ENCODE results near the gene TRIM3. TPM values are rescaled to one million over a fixed set of nuclear protein-coding genes. Genes with fewer than 3 reads are reported as not detected.

Gene TRIM3
- total and polyA plus RNA-seq, 12 donors: 6.6 to 23.8 (median 10.4) TPM

- Histone ChIP-seq H3K27me3 (no peaks in the 10 kb centered on the region), H3K4me1 (replicated peaks in 1 of 2) (no peaks in the 10 kb centered on the region), H3K9me3 (replicated peaks in 1 of 3) (no peaks in the 10 kb centered on the region), H3K4me3 (no peak overlapping the region), H3K36me3 (replicated peaks in 1 of 2) (peaks cover 0 to 49% of the 10 kb centered on the region in 2 donors), H3K27ac (no peak overlapping the region)
- intact Hi-C loops (cut with DNase I): loop anchor here in 1 of 2 donors (5.0 kb wide), 1 partner anchor 66 kb away; no protein-coding TSS in a partner anchor
- no peak for DNase-seq
- TF ChIP-seq POLR2A (IDR thresholded peaks at IDR 0.05): no peak
- TF ChIP-seq, protein P1, sequence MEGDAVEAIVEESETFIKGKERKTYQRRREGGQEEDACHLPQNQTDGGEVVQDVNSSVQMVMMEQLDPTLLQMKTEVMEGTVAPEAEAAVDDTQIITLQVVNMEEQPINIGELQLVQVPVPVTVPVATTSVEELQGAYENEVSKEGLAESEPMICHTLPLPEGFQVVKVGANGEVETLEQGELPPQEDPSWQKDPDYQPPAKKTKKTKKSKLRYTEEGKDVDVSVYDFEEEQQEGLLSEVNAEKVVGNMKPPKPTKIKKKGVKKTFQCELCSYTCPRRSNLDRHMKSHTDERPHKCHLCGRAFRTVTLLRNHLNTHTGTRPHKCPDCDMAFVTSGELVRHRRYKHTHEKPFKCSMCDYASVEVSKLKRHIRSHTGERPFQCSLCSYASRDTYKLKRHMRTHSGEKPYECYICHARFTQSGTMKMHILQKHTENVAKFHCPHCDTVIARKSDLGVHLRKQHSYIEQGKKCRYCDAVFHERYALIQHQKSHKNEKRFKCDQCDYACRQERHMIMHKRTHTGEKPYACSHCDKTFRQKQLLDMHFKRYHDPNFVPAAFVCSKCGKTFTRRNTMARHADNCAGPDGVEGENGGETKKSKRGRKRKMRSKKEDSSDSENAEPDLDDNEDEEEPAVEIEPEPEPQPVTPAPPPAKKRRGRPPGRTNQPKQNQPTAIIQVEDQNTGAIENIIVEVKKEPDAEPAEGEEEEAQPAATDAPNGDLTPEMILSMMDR (IDR thresholded peaks at IDR 0.05): no peak
- WGBS, 4 donors: 83 to 95% (median 89%) methylated on average over 3 of the region's 3 CpGs
Observed at GRCh38 chr11:6448574-6448973, 25.2 kb downstream of the TRIM3 start.

DNA sequence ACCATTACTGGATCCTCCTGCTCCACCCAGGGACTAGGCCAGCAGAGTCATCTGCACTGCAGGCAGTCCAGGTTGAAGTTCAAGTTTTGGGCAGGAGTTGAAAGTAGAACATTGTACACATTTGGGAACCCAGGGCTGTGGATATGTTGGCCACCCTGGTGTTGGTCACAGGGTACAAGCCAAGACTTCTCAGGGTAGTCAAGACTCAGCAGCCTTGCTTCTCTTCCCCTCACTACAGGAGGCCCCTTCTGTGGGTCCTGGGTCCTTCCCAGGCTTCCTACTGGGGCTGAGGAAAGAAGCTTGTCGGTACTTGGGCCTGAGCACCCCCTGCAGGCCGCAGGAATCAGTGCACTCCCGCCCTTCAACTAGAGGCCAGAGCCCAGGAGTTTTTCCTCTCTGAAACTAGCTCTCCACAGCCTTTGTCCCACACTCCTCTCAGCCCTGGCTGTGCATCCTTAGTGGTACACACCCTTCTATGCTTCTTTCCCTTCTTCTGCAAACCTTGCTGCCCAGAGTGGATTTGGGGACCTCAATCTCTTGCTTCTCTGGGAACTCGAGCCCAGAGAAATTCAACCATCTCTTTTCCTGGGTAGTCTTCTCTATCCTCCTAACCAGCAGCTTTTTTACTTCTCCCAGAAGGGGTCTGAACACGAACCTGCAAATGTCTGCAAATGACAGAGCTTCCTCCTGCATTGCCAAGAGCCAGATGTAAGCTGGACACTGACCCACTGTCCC lies 30.3 kb downstream of the TRIM3 start:
- no peak overlapping the region for H3K27ac ChIP-seq
- no peaks in the 10 kb centered on the region for H3K9me3 ChIP-seq (replicated peaks in 1 of 3)
- H3K36me3 ChIP-seq (replicated peaks in 1 of 2): peaks cover 0 to 3% of the 10 kb centered on the region in 2 donors
- intact Hi-C loops (cut with DNase I): loop anchor here in 1 of 2 donors (2.0 kb wide), 1 partner anchor 65 kb away; no protein-coding TSS in a partner anchor
- no peaks in the 10 kb centered on the region for H3K4me1 ChIP-seq (replicated peaks in 1 of 2)
- 25 to 34% (median 29%) methylated on average over 4 to 5 of the region's 5 CpGs for WGBS, 4 donors
- peak; percentile 46 to 75 (median 66) for DNase-seq
- no peak for TF ChIP-seq POLR2A (IDR thresholded peaks at IDR 0.05)
- TF ChIP-seq, protein P1 (IDR thresholded peaks at IDR 0.05): peak; percentile 71 to 88 (median 84)
- no peak overlapping the region for H3K4me3 ChIP-seq
- no peaks in the 10 kb centered on the region for H3K27me3 ChIP-seq

DNA sequence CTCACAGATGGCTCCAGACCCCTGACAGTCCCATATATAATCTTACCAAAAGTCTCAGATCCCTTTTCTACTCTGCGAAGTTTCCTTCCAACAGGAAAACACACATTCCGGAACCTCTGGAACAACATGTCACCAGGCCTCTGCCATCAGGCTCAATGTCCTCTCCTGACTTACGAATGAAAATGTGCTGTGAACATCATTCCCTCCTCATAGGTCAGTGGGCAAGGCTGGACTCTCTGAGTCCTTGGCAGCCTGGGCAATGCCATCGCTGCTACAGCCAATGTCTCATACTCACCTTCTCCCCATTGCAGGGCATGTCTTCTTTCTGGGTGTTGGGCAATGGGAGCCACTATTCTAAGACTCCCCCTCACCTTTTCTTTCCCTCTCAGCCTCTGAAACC lies 31.3 kb downstream of the TRIM3 start:
- Histone ChIP-seq H3K9me3 (replicated peaks in 1 of 3) (no peaks in the 10 kb centered on the region), H3K27me3 (no peaks in the 10 kb centered on the region), H3K4me1 (replicated peaks in 1 of 2) (no peaks in the 10 kb centered on the region), H3K27ac (no peak overlapping the region), H3K4me3 (no peak overlapping the region), H3K36me3 (replicated peaks in 1 of 2) (peaks cover 0 to 1% of the 10 kb centered on the region in 2 donors)
- TF ChIP-seq, protein P1 (IDR thresholded peaks at IDR 0.05): no peak
- TF ChIP-seq POLR2A (IDR thresholded peaks at IDR 0.05): no peak
- intact Hi-C loops (cut with DNase I): loop anchor here in 1 of 2 donors (2.0 kb wide), 1 partner anchor 64 kb away; no protein-coding TSS in a partner anchor
- DNase-seq: no peak
- WGBS, 4 donors: 81 to 91% (median 84%) methylated on average over 4 of the region's 4 CpGs

DNA sequence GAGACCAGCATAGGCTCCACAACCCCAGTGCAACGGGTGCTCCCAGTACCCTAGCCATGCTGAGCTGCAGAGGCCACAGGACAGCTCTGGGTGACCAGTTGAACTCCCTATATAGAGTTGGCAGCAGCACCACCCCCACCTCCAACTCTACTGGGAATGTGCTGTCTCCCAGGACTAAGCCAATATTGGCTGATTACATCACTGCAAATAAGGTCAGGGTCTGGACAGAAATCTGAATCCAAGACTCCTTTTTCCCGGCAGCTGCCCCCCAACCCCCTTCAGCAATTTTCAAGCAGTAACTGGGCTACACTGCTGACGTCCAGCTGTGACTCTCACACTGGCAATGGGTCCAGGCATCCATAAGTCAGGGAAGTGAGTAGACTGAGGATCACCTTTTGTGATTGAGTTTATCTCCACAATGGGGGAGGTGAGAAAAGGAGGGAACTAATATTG lies 32.8 kb downstream of the TRIM3 start, which contains the start of gene HPX:
TSS of gene HPX (minus strand) at position 82 of the 453 bp plus-strand sequence. CDS start at position 58, 24 bp downstream.
- no peak within 1 kb of the TSS for H3K27ac ChIP-seq
- WGBS, 4 donors: 54 to 71% (median 61%) methylated on average over 3 of the region's 3 CpGs
- peak in 1 of 7 donors; percentile 13 for DNase-seq

More for the DNA sequence above, 32.8 kb downstream of the TRIM3 start, which contains the start of gene HPX:
- Histone ChIP-seq H3K4me1 (replicated peaks in 1 of 2) (no peaks in the 10 kb centered on the region), H3K4me3 (no peak within 1 kb of the TSS), H3K36me3 (replicated peaks in 1 of 2) (no peaks in the 10 kb centered on the region), H3K9me3 (replicated peaks in 1 of 3) (no peaks in the 10 kb centered on the region), H3K27me3 (no peaks in the 10 kb centered on the region)
- no peak for TF ChIP-seq POLR2A (IDR thresholded peaks at IDR 0.05)
- TF ChIP-seq, protein P1 (IDR thresholded peaks at IDR 0.05): no peak
- intact Hi-C loops (cut with DNase I): no loop called here

Data from adrenal gland (tissue), 12 donors.